GM12891 (cell line): ENCODE measurements around the gene OTOF.

Experiments used
- DNase-seq: peaks from one replicate; pipeline ENCODE4 v3.0.0; 2011; ENCODE audit warnings: low spot score; ENCODE audit not compliant: insufficient read length
- FAIRE-seq: peaks from 2 replicates; lab custom pipeline; 2011; peaks lifted over from hg19 to GRCh38; lab: Jason Lieb, UNC
- PAX5 ChIP-seq: IDR thresholded peaks from 2 replicates; pipeline ENCODE4 v1.6.1; 2011; ENCODE audit warnings: low read length, moderate library complexity, mild to moderate bottlenecking; ENCODE audit not compliant: insufficient read depth, severe bottlenecking
- POLR2A ChIP-seq: IDR thresholded peaks from 2 replicates; pipeline ENCODE4 v1.6.1; 2011; ENCODE audit warnings: low read depth, low read length, control low read depth
- POLR2AphosphoS5 ChIP-seq: IDR thresholded peaks from 2 replicates; pipeline ENCODE4 v1.6.1; 2011; ENCODE audit warnings: low read depth, low read length, control low read depth
- POU2F2 ChIP-seq: IDR thresholded peaks from 2 replicates; pipeline ENCODE4 v1.6.1; 2011; ENCODE audit warnings: low read depth, mild to moderate bottlenecking, control low read depth, low read length, moderate library complexity
- SPI1 ChIP-seq: IDR thresholded peaks from 2 replicates; pipeline ENCODE4 v1.6.1; 2011; ENCODE audit warnings: low read depth, low read length, control low read depth
- TAF1 ChIP-seq: IDR thresholded peaks from 2 replicates; pipeline ENCODE4 v1.6.1; 2011; ENCODE audit warnings: low read depth, low read length, control low read depth

OTOF gene

GRCh38 chr2:26432859-26433258, 45.1 kb downstream of the OTOF start:
- DNase-seq (no peak), FAIRE-seq (no peak)
- TF ChIP-seq POU2F2 (no peak), PAX5 (no peak)

GRCh38 chr2:26432363-26432762, 45.6 kb downstream of the OTOF start:
- FAIRE-seq (no peak), DNase-seq (no peak)
- TF ChIP-seq POLR2A (no peak), PAX5 (no peak), TAF1 (no peak), SPI1 (no peak), POLR2AphosphoS5 (no peak), POU2F2 (no peak)

DNA sequence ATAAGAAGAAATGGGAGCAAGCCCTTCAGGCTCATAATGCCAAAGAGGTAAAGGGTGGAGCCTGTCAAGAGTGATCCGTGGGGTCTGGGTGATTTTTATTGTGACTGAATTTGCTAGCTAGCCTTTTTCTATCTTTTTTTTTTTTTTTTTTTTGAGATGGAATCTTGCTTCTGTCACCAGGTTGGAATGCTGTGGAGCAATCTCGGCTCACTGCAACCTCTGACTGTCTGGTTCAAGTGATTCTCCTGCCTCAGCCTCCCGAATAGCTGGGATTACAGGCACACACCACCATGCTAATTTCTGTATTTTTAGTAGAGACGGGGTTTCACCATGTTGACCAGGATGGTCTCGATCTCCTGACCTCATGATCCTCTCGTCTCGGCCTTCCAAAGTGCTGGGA, 47.1 kb downstream of the OTOF start:
- FAIRE-seq: no peak
- DNase-seq: no peak
- no peak for TF ChIP-seq POLR2AphosphoS5

- TF ChIP-seq TAF1: no peak
- TF ChIP-seq POLR2AphosphoS5: no peak
- no peak for TF ChIP-seq POLR2A
- no peak for TF ChIP-seq POU2F2
- TF ChIP-seq SPI1: no peak
- TF ChIP-seq PAX5: no peak
- FAIRE-seq (no peak), DNase-seq (no peak)
Observed at GRCh38 chr2:26429779-26430578, 47.9 kb downstream of the OTOF start.

- TF ChIP-seq POLR2AphosphoS5 (no peak), POLR2A (no peak), PAX5 (no peak), TAF1 (no peak), POU2F2 (no peak), SPI1 (no peak)
- FAIRE-seq: no peak
- no peak for DNase-seq
Observed at GRCh38 chr2:26428846-26429245, 49.1 kb downstream of the OTOF start.

DNA sequence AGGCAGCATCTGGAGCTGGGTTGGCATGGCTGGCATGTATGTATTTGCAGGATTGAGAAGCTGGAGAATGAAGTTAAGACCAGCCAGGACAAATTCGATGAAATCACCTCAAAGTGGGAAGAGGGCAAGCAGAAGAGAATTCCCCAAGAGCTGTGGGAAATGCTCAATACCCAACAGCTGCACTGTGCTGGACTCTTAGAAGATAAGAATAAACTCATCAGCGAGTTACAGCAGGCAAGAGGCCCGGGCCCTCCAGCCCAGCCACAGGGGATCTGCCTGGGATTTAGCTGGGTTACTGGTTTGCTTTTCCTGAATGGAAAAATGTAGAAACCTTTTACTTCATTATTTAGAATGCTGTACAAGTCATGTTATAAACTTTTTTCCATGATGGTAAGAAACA, 53.7 kb downstream of the OTOF start:
- TF ChIP-seq TAF1 (no peak), PAX5 (no peak), POLR2AphosphoS5 (no peak), SPI1 (no peak), POU2F2 (no peak), POLR2A (no peak)
- DNase-seq (no peak), FAIRE-seq (no peak)

GRCh38 chr2:26423750-26424149, 54.2 kb downstream of the OTOF start:
- TF ChIP-seq POLR2AphosphoS5 (no peak), SPI1 (no peak), POLR2A (no peak), TAF1 (no peak), PAX5 (no peak), POU2F2 (no peak)
- no peak for FAIRE-seq
- no peak for DNase-seq

- FAIRE-seq (no peak), DNase-seq (no peak)
- no peak for TF ChIP-seq PAX5
- TF ChIP-seq POLR2AphosphoS5: no peak
- no peak for TF ChIP-seq TAF1
- TF ChIP-seq POLR2A: no peak
- TF ChIP-seq POU2F2: no peak
- no peak for TF ChIP-seq SPI1
Observed at GRCh38 chr2:26422947-26423629, 54.8 kb downstream of the OTOF start.

GRCh38 chr2:26421961-26422360, 56.0 kb downstream of the OTOF start:
- FAIRE-seq (no peak), DNase-seq (no peak)
- TF ChIP-seq TAF1: no peak
- no peak for TF ChIP-seq POLR2A
- no peak for TF ChIP-seq SPI1
- TF ChIP-seq POLR2AphosphoS5: no peak
- TF ChIP-seq POU2F2: no peak
- TF ChIP-seq PAX5: no peak
